ENCODE data around the gene MAP2K5.

Gene MAP2K5

GRCh38 chr15:67731112-67731721, 188.7 kb downstream of the MAP2K5 start:
- no peak for DNase-seq

DNA sequence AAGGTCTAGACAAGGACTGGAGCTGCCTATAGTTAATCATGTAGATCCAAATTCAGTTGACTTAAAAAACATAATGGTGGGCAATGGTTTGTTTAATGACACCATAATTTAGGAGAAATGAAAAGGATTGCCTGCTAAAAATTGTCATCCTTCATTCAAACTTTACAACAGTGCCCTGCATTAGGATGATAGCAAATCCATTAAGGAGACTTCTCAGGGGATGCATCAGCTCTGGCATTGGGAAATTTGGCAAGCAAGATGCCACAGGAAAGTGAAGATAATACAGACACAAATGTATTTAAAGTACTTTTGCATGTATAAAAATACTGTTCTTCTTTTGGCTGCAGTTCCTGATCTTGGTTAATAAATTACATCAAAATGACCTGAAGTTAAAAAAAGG, 189.7 kb downstream of the MAP2K5 start:
- DNase-seq: no peak

DNA sequence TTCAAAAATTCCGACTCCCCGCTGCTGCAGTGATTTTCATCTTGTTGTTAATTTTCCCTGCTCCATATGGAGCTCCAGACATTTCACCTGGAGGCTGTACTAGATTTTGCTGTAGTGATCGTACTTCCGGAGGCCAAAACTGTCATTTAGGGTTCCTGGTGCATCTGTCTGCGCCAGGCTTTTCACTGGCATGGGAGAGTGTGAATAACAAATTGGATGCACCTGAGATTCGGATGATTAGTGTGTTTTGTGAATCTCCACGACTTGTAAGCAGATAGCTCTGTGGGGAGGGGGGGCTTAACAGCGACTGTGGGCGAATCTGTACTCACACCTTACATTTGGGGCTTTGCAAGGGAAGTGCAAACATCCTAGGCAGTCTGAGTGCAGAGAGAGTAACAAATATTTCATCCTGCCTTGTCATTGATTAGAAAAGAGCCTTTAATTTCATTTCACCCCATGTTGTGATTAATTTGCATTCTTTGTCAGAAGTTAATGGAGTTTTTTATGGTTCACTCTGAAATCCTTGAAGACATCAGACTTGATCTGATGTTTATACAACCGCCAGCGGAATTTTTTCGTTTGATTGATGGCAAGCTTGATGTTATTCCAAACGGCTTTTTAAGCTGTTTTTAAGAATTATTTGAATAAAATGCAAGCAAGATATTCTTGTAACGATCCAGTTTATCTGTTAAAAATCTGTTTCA, 190.3 kb downstream of the MAP2K5 start:
- DNase-seq: no peak

DNA sequence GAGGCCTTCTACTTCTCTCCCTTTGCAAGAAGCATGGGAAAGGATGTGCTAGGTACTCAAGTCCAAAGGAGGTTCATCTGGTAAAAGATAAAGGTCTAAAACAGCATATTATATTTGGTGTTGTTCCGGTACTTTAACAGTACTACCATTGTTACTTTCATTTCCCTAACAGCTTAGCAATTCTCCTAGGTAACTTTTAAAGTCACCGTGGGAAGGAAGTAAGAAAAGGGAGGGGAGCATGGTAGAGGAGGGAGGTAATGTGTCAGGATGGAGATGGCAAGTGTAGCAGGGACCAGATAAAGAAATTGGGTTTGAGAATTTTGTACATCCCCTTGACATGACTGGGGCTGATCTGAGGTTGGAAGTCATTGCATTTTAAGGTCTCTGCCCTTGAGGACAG, 193.4 kb downstream of the MAP2K5 start:
- no peak for DNase-seq

DNA sequence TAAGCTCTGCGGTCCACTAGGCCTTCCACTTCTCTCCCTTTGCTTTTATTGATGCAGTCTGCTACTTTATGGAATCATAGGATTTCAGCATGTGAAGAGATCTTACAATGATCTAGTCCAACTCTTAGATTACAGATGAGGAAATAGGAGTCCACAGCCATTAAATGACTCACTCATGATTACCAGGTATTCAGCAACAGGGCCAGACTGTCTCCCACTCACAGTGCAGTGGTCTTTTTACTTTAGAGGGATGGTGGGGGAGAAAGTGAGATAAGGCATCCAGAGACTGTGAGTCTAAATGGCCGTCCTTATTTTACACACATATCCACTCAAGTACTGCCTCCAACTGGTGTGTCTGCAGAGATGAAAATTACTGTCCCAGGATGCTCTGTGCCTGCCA, 194.3 kb downstream of the MAP2K5 start:
- DNase-seq: no peak

DNA sequence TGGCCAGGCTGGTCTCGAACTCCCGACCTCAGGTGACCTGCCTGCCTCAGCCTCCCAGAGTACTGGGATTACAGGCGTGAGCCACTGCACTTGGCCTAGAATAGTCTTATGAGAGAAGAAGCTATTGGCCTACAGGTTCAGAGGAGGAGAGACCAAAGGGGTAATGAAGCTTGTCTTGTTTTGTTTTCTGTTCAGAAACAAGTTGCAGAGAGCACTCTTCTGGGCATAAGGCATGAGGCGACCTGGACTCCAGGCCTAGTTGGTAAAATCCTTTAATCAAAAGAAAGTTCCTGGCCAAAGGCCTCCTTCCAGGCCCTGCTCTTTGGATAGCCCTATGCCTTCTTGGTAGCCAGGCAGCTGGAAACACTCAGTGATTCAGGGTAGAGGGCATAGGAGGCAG, 195.6 kb downstream of the MAP2K5 start:
- no peak for DNase-seq

DNA sequence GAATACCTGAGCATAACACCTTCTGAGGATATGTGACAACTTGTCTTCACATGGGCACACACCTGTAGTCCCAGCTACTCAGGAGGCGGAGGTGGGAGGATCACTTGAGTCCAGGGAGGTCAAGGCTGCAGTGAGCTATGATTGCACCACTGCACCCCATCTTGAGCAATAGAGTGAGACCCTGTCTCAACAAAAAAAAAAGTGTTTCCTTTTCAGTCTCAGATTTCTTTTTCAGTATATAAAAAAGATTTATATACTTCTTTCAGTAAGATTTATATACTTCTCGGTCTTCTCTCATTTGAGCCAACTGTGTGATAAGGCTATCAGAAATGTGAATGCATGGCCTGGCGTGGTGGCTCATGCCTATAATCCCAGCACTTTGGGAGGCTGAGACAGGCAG, 197.9 kb downstream of the MAP2K5 start:
- no peak for DNase-seq

DNA sequence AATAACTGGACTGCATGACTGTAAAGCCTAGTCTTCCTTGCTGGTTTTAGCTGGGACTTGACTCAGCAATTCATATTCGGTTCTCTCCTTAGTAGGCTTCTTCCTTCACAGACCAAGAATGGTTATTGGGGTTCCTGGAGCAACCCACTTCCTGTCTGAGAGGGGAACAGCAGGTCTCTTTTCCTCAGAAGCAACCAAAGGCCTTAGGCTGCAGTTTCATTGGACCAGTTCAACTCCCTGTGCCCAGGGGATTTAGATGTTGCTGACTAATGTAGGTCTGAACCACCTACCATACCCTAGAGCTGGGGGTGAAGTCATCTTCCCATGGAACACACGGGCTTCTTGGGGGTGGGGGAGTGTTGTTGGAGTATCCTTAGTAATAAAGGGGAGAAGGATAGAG, 198.8 kb downstream of the MAP2K5 start:
- DNase-seq: no peak

GRCh38 chr15:67743558-67743957, 201.1 kb downstream of the MAP2K5 start:
- no peak for DNase-seq

DNA sequence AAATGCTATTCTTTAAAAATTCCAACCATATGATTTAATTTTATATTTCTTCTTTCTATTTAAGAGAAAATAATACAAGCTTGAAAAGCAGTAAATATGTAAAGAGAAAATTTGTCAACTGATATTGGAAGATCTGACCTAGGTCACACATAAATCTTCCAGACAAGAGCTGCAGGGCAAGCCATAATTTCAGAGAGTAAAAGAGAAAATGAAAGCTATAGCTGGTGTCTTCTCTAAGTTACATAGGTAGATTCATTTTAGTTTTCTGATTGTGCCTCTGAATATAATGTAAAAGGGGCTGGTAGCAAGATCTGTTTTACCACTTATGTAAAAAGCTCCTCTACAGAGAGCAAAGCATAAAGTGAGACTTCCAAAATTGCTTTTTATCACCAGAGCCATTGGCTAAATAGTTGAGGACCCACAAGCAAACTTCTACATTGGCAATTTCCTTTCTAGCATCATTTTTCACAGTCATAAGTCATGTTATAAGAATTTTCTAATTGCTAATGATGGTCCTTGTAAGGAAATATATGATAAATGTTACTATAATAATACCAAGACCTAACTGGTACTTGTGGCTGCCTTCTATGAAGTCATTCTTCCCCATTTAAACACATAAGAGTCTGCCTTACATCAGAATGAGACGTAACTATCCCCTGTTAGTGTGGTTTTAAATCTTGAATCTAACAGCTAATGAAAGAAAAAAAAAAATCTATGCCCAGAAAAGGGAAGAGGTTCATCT, 202.0 kb downstream of the MAP2K5 start:
- DNase-seq: no peak

DNA sequence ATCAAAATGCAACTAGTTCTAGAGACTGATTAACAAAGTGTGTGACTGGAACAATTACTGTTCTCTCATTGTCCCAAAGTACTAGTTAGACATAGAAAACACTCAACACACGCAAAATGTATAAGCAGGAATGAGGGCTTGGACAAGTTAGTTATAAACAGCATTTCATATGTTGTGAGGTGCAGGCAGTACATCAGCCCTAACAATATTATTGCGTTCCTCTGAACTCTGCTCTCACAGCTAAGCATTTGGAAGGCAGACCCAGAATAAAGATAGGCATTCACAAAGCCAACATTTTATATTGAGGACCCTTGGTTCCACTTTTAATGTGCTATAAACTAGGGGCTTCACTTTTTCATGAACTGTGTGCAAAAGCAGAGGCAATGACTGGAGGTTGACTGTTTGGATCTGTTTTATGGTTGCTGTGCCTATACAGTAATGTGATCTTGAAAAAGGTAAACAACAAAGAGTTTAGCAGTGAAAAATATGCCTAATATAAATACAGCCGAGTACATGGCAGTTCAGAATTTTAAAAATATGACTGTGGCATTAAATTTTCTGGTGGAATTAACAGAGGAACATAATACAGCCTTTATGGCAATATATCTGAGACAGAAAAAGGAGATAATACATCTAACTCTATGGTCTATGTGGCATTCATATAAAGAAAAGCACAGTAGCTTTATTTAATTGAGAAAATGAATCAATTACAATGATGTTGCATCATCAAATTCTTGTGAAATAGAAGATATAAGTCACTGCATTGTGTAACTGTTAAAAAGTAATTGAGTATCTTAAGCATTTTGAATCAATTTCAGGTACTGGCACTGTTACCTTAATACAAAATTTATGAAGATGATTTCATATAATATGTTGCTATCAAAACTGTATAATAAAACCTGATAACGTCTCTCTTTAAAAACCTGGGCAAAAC, 202.8 kb downstream of the MAP2K5 start:
- no peak for DNase-seq

- no peak for DNase-seq
Measured at GRCh38 chr15:67746022-67746421, 203.5 kb downstream of the MAP2K5 start.

GRCh38 chr15:67746450-67746849, 203.9 kb downstream of the MAP2K5 start:
- DNase-seq: peak; percentile 36

DNA sequence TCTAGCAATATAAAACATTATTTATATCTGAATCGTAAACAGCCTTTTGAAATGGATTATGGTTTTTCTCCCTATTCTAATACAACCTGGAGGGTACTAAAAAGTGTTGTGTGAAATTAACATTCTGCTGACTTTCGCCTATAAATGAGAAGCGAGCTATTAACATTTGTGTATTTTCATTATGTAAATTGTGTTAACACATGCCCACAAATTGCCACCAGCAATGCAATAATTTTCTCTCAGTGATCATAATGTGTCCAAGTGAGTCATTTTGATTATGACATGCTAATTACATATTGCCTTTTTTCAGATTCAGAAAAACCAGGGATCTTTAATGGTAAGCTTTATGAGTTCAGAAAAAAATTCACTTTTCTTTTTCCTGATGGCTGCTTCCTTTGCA, 205.4 kb downstream of the MAP2K5 start:
- no peak for DNase-seq

- DNase-seq: no peak
Measured at GRCh38 chr15:67750371-67750770, 207.9 kb downstream of the MAP2K5 start.

GRCh38 chr15:67753891-67754290, 211.4 kb downstream of the MAP2K5 start:
- no peak for DNase-seq

DNA sequence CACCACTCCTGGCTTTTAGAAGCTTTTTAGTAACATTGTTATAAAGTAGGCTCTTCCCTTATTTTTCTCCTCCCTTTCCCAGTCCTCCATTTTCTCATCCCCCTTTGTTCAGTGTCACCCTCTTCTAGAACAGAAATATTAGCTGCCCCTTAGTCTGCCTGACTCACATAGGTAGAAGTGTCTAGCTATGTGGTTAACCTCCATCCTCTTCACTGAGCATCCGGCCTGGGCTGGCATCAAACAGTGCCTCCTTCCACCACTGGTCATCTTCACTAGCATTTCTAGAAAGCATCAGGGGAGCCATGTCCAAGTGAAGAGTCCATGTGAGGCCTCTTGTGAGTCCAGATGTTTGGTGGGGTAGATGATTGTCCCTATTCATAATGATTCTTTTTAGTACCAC, 212.8 kb downstream of the MAP2K5 start:
- peak; percentile 8 for DNase-seq

GRCh38 chr15:67755936-67756335, 213.4 kb downstream of the MAP2K5 start:
- no peak for DNase-seq

DNA sequence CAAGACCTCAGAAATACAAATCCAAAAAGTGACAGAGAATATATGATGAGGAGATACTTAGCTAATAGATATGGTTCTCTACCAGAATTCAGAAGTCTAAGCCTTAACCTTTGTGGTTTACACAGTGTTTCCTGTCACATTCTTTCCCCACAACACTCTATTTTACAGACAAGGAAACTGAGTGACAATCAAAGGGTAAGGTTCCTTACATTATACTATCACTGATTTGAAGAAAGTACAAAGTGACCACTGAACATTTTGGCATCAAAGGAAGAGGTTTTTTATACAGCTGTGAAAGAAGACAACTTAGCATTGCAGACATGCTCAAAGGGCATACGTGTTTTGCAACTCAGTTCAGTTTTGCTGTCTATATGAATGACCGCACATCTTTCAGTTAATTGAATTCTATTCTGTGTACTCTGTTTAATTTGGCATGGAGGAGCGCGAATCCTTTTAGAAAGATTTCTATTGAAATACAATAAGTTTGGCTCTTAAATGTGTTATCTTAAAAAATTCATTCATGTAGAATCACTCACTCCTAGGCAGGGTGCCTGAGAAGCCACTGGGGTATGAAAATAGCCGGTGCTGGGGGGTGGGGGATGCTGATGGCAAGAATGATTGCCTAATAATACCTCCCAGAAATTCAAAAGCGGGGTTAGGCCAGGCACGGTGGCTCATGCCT, 216.3 kb downstream of the MAP2K5 start:
- DNase-seq: no peak

DNA sequence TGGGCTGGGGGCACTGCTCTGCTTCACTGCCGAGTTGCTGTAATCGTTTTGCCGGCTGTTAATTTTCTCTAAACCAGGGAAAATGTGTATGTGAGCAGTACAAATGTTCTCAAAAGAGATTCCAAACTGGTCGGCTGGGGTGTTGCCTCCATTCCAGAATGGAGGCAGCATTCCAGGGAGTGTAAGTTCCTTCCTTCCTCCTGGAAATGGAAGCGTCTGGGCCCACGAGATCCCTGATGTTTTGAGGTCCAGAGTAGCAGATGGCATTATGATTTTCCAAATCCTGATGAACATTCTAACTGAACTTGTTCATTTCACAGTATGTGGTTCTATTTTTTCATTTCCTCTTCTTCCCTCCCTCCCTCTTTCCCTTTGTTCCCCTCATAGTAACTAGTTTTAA, 218.4 kb downstream of the MAP2K5 start:
- DNase-seq: no peak

- DNase-seq: no peak
Measured at GRCh38 chr15:67761343-67761742, 218.8 kb downstream of the MAP2K5 start.

DNA sequence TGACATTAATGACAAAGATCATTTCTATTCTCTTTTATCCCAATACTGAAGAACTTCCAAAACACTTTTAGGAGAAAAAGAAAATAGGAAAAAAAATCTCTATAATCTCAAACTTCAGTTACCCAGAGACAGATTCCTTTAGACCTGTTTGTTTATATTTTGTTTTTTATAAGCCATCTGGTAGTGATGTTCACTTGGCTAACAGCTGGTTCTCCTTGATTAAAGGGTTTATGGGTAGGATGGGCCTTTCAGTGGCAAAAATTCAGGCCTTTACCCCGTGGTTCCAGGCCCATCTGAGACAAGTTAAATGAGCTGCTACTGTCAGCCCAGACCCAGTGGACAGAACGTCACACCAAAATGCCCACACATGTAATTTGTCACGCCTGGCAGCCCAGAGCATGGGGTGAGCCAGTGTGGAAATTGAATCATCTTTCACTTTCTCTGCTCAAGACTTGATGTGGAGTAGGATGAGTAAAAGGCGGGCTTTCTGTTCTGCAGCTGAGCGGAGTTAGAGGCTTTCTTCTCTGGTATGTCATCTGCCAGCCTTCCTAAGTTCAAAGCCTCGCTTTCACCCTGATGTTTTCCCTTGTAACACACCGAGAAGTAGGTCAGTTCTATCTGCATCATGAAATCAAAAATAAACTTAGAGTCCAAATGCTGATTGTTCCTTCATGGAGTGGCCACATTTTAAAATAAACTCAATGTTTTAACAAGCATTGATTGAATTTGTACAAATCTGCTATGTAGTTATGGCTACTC, 220.3 kb downstream of the MAP2K5 start:
- DNase-seq: peak; percentile 63

Data from CD4-positive, alpha-beta T cell treated with Interleukin-17A for 4 hours (primary cell).